Lung (tissue), 12 donors: ENCODE results near the gene ASTL. TPM values are rescaled to one million over a fixed set of nuclear protein-coding genes. Genes with fewer than 3 reads are reported as not detected.
A peak's percentile ranks its signal among the peaks of the same experiment; 100 is the strongest.

ENCODE experiments used
- ATAC-seq: fragments of 200-7000 bp; cut with Tn5 transposase; one replicate; pipeline ENCODE4 v1.9.1; 2020; ENCODE audit warnings: moderate number of reproducible peaks; ENCODE audit not compliant: insufficient read depth, low FRiP score
- DNase-seq, 3 donors: peaks; one replicate each; pipeline ENCODE4 v3.0.0-alpha.2; 2013 to 2017
- H3K27ac ChIP-seq, 2 donors: one replicate each; pipeline ENCODE4 v1.5.1; 2013; ENCODE audit warnings: mild to moderate bottlenecking in 2 of 2, moderate library complexity in 2 of 2, control low read depth in 1 of 2, inconsistent platforms in 1 of 2, low read depth in 1 of 2, low read length in 1 of 2
- H3K27me3 ChIP-seq, 3 donors: one replicate each; pipeline ENCODE4 v1.5.1; 2013; ENCODE audit warnings: low read length in 2 of 3; ENCODE audit not compliant: control insufficient read depth in 3 of 3, insufficient read depth in 3 of 3
- H3K36me3 ChIP-seq, 4 donors: one replicate each; pipeline ENCODE4 v1.5.1; 2013; ENCODE audit warnings: low read length in 4 of 4, mild to moderate bottlenecking in 1 of 4, moderate library complexity in 1 of 4; ENCODE audit not compliant: control insufficient read depth in 4 of 4, insufficient read depth in 4 of 4
- H3K4me1 ChIP-seq, 5 donors: one replicate each; pipeline ENCODE4 v1.5.1; 2013; ENCODE audit warnings: low read length in 5 of 5, mild to moderate bottlenecking in 2 of 5, moderate library complexity in 1 of 5; ENCODE audit not compliant: control insufficient read depth in 5 of 5, insufficient read depth in 5 of 5
- H3K4me3 ChIP-seq: one replicate; pipeline ENCODE4 v1.5.1; 2013; ENCODE audit warnings: mild to moderate bottlenecking, control low read depth, moderate library complexity
- H3K9ac ChIP-seq, 2 donors: one replicate each; pipeline ENCODE4 v1.5.1; 2013; ENCODE audit warnings: low read length in 2 of 2, control low read depth in 1 of 2; ENCODE audit not compliant: insufficient read depth in 1 of 2
- H3K9me3 ChIP-seq, 4 donors: one replicate each; pipeline ENCODE4 v1.5.1; 2013; ENCODE audit warnings: low read length in 3 of 4, mild to moderate bottlenecking in 1 of 4, moderate library complexity in 1 of 4; ENCODE audit not compliant: control insufficient read depth in 4 of 4, insufficient read depth in 3 of 4
- CTCF ChIP-seq: IDR thresholded peaks from 2 replicates; pipeline ENCODE4 v1.5.1; 2012; ENCODE audit warnings: mild to moderate bottlenecking; ENCODE audit errors: control extremely low read depth, extremely low read depth
- WGBS, 2 donors: extraction: QIAGEN DNeasy Blood & Tissue Kit; methylation state at CpG; one replicate each; pipeline ENCODE4 v1.1.7; 2013; 5-methylcytosine and 5-hydroxymethylcytosine counted together
- polyA plus RNA-seq, 2 donors: library from polyadenylated mRNA; stranded (reverse); fragments of 200-250 nt; gene quantifications; one replicate each; pipeline ENCODE4 v1.2.1, GENCODE V29; 2013
- total RNA-seq, 2 donors: library from RNA; depleted of rRNA in 1 of 2; stranded (reverse); fragments of >200 nt in 1 of 2; gene quantifications; one replicate each; pipeline ENCODE4 v1.2.1, GENCODE V29; 2014 to 2021
- donor health status: control.
- donor health status: control.
- donor health status: Bipolar disorder and iron deficiency.
- donor health status: healthy.
- donor health status: DM: yes; HTN: yes; CAD: no.

Gene ASTL
- total and polyA plus RNA-seq, 4 donors: 0.14 to 0.34 TPM; not detected in 2

- Histone ChIP-seq H3K4me1 (peaks cover 0 to 37% (median 15%) of the 10 kb centered on the region in 5 donors), H3K4me3 (no peak overlapping the region), H3K9me3 (no peaks in the 10 kb centered on the region), H3K9ac (no peak overlapping the region), H3K36me3 (no peaks in the 10 kb centered on the region), H3K27ac (peak overlapping the region in 1 of 2 donors; percentile 49), H3K27me3 (no peaks in the 10 kb centered on the region)
- DNase-seq: peak; percentile 20 to 41 (median 37)
- no peak for TF ChIP-seq CTCF
- ATAC-seq: no peak
- 27 to 63% methylated on average over 19 to 20 of the region's 20 CpGs for WGBS, 2 donors
These were observed 8.0 kb upstream of the ASTL start for GRCh38 chr2:96146153-96146880.

- Histone ChIP-seq H3K36me3 (no peaks in the 10 kb centered on the region), H3K27me3 (no peaks in the 10 kb centered on the region), H3K4me1 (peaks cover 0 to 37% (median 15%) of the 10 kb centered on the region in 5 donors), H3K9ac (no peak overlapping the region), H3K27ac (peak overlapping the region in 1 of 2 donors; percentile 49), H3K9me3 (no peaks in the 10 kb centered on the region), H3K4me3 (no peak overlapping the region)
- no peak for TF ChIP-seq CTCF
- 19 to 51% methylated on average over 3 of the region's 3 CpGs for WGBS, 2 donors
- DNase-seq (no peak), ATAC-seq (no peak)
These were observed 7.5 kb upstream of the ASTL start for GRCh38 chr2:96145848-96146152.

GRCh38 chr2:96145036-96145847, 6.9 kb upstream of the ASTL start, which contains the start of gene DUSP2:
DUSP2 (minus strand) TSS chr2:96145440; CDS start chr2:96145354, 86 bp downstream.
- peak within 1 kb of the TSS; percentile 53 for H3K4me3 ChIP-seq
- no peaks in the 10 kb centered on the region for H3K9me3 ChIP-seq
- no peak within 1 kb of the TSS for H3K9ac ChIP-seq
- 2 to 3% methylated on average over 74 to 94 of the region's 94 CpGs for WGBS, 2 donors
- no peaks in the 10 kb centered on the region for H3K27me3 ChIP-seq
- peaks cover 0 to 37% (median 15%) of the 10 kb centered on the region in 5 donors for H3K4me1 ChIP-seq
- no peaks in the 10 kb centered on the region for H3K36me3 ChIP-seq
- peak; percentile 82 for ATAC-seq
- peak; percentile 70 to 88 (median 73) for DNase-seq
- peak within 1 kb of the TSS; percentile 49 to 53 for H3K27ac ChIP-seq
- TF ChIP-seq CTCF: no peak
